ENCODE measurements around the gene CTH.

GRCh38 chr1:70442490-70442889 lies 31.4 kb downstream of the CTH start:
- TF ChIP-seq CTCF (IDR thresholded peaks at IDR 0.05) (no peak), ZFX (IDR thresholded peaks at IDR 0.05; ENCODE audit: borderline replicate concordance) (no peak)
